HG03520 (cell line): ENCODE measurements around the gene PALMD.

Experiments
- ATAC-seq: cut with Tn5 transposase; IDR thresholded peaks from one replicate; pipeline ENCODE4 v1.9.1; 2021; ENCODE audit warnings: mild to moderate bottlenecking, moderate library complexity; ENCODE audit not compliant: unreplicated experiment

The PALMD gene

GRCh38 chr1:99634971-99635624 is 10.8 kb upstream of the PALMD start:
- ATAC-seq: no peak

- no peak for ATAC-seq
Observed at GRCh38 chr1:99635664-99636063, 10.2 kb upstream of the PALMD start.

DNA sequence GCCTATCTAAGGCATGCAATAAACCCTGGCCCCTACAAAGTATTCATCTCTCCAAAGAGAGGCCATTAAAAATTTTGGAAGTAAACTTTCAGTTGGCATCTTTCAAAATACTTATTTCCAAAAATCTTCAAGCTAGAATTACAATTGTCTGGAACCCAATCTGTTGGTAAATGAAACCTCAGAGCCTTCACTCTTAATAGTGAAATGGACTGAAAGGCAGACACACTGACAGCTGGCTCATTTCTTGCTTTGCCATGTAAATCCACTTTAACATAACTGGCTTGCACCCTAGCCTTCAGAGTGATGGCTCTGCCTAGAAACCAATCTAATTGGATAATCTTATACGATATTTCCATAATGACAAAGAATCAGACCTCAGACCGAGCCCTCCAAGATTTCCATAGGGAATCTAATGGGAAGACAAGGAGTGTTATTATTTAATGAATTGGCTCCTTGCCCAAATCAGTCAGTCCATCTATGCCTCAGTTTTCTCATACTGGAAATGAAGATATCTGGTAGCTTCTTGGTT is 9.2 kb upstream of the PALMD start:
- no peak for ATAC-seq

- no peak for ATAC-seq
Observed at GRCh38 chr1:99638853-99639252, 7.1 kb upstream of the PALMD start.

DNA sequence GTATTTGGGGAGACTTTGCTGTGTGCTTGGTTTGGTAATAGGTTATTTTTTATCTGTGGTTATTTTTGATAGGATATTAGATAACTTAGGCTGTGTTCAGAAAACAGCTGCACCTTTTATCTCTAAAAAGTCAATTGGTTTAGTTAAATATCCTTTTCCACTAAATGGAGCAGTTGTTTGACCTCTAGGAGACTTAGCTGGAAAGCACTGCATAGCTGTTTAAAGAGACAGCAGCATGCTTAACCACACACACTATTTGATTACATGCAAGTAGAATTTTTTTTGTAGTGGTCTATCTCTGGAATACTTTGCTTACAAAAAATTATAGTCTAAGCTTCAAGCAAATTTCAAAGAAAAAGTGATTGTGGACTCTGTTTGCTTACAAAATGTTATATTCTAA is 6.5 kb upstream of the PALMD start:
- no peak for ATAC-seq

DNA sequence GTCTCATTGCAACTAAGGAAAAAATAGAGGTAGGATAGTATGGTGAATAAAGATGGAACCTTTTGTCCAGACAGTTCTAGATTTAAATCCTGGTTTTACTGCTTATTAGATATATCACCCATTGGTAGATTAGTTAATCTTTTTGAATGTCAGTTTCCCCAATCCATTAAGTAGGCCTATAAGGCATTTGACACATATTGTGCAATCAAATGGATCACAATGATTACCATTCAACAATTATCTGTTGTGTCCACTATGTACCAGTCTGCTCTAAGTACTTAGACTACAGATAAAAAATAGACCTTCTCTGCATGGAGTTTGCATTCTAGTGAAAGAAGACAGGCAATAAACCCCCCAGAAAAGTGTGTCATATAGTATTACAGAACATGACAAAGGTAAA is 6.0 kb upstream of the PALMD start:
- ATAC-seq: no peak

GRCh38 chr1:99640672-99641071 is 5.2 kb upstream of the PALMD start:
- no peak for ATAC-seq

GRCh38 chr1:99641558-99641957 is 4.4 kb upstream of the PALMD start:
- no peak for ATAC-seq

DNA sequence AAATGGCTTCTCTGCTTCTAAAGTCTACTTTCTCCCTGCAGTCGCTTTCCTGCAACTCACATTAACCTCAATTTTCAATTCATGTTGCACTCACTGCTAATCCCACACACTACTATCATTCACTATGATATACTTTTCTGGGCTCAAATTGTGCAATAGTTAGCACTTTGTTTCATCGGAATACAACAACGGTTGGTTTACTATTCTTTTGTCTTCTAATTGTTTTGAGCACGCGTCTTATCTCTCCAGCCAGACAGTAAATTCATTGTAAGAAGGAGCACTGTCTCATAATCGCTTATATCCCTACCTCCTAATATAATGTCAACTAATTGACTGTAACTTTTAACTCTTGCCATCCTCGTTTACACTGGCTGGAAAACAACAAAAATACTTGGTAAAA is 3.9 kb upstream of the PALMD start:
- ATAC-seq: no peak

DNA sequence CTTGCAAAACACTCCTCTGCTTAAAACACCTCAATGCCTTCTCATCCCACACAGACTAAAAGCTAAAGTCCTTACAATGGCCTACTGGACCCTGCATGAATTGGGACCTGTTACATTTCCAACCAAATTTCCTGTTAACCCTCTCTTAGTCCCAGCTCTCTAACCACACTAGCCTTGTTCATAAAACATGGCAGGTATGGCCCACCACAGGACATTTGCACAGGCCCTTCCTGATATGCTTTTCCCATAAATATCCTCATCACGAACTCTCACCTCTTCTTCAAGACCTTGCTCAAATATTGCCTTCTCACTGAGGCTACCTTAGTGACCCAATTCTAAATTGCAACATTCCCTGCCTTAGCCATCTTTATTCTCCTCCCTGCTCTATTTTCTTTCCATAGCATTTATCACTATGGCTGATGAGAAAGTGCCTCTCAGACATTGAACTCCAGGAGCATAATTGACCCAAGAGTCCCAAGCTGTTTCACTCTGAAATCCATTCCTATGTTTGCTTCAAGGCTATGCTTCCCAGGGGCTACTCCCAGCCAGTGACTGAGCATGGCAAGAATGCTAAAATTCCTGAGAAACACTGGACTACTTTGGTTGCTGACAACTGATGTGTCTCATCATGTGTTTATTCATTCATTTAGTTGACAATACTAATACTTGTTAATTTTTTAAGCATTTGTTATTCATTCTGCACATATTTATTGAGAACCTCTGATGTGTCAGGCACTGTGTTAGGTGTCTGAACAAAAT is 2.7 kb upstream of the PALMD start:
- no peak for ATAC-seq

- no peak for ATAC-seq
Observed at GRCh38 chr1:99644279-99645004, 1.5 kb upstream of the PALMD start.

- ATAC-seq: no peak
Observed at GRCh38 chr1:99645203-99645602, 710 bp upstream of the PALMD start.

DNA sequence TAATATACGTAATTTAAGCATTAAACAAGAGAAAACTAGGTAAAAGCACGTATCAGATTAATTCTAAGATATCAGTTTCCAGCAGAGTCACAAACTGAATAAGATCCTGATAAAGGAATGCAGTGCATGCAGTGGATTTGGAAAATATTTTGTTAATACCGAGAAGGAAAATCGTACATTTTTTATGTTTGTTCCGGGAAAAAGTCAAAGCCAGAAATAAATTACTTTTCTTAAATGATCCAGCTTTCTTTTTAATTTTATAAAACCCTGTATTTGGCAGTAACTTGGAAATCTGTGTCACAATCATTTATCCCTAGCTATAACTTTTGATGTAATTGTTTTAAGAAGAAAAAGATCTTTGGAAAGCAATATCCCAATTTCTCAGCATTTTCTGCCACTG is 955 bp downstream of the PALMD start:
- ATAC-seq: no peak

GRCh38 chr1:99647490-99647889 is 1.6 kb downstream of the PALMD start:
- no peak for ATAC-seq

GRCh38 chr1:99648107-99648506 is 2.2 kb downstream of the PALMD start:
- ATAC-seq: no peak

GRCh38 chr1:99650030-99650429 is 4.1 kb downstream of the PALMD start:
- ATAC-seq: no peak

DNA sequence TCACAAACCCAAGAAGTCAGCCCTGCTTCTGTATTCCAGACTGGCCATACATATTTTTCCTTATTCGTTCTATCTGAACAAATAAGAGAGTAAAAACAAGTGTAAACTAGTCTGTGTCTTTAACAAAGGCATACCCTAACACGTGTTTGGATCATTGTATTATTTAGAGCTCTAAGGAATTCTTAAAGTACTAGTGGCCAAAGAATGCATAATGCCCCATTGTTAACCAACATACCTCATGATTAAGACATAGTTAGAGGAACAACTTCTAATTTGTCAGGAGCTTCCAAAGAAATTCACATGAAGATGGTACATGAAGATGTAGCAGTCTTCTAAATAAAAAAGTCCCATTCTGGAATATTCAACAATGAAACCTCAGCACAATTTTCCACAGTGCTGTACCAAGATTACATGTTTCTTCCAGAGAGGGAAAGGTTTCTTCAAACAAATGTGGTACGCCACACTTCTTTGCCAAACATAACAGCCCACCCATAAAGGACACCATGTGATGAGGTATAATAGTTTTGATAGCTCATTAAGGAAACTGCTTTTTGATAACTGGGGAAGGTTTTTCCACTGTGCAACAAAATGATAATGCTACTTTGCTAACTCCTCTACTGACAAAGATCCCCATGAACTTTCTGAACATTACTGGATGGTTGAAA is 5.0 kb downstream of the PALMD start:
- no peak for ATAC-seq

DNA sequence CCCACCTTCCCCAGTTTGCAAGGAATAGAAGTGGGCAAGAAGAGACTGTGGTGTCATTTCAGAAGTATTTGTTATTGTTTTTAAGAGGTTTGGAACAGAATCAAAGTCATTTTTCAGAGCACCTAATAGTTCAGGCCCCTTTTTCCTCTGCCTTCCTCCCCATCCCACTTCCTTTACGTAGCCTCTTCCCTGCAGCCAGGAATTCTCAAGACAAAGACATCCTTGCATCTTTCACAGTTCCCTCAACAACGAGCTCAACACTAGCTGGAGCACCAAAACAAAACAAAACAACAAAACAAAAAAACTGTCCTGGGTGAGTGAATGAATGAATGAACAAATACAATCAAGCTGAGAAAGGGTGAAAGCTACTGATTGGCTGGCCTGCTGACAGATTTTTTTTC is 7.0 kb downstream of the PALMD start:
- no peak for ATAC-seq

DNA sequence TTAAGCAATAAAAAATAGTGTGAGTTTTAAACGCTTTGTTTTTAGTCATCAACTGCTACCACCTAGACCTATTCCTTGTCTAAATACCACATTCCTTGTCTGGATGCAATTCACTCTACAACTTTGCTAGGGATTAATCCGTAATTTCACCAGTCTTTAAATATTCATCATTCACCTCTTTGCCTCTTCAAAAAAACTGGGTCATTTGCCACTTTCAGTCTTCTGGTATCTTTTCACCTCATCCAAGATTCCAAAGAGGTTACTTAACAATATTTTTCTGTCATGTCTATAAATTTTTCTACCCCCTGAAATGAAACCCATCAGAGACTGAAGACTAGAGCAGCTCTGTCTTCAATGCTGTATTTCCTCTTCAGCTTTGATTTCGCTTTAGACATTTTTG is 9.5 kb downstream of the PALMD start:
- no peak for ATAC-seq

- no peak for ATAC-seq
Observed at GRCh38 chr1:99656701-99657100, 10.8 kb downstream of the PALMD start.
